ENCODE data around the gene YY1.

DNA sequence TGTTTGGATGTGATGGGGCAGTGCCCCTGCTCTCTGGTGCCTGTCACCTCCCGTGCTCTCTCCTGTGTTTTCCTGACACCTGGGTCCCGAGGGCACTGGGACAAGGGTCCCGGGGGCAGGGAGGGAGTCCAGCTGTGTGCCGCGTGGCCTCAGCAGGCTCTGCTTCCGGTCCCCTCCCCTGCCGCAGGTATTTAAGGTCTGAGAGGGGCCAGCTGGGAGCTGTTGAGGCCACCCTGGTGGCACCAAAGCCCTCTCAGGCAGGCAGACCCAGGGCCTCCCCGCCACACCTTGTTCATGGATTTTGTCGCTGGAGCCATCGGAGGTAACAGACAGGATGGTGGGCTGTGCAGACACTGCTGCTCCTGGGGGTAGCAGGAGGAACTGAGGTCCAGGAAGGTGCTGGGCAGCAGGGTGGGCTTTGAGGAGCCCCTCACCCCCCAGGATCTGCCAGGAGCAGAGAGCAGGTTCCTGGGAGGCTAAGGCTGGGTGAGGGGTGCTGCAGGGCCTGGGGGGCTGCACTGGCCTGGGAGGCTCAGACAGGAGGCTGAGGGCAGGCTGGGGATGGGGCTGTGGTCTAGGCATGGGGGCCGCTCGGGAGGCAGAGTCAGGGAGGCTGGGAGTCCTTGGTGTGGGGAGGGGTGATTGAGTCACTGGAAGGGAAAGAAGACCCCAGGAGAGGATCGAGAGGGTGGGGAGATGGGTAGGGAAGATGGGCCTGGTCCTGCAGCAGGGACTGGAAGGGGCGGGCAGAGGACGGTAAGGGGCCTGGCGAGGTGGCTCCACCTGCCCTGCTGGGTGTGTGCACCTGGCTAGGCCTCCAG is 84.4 kb downstream of the YY1 start, which contains the start of gene SLC25A47:
- TF ChIP-seq, protein P1, sequence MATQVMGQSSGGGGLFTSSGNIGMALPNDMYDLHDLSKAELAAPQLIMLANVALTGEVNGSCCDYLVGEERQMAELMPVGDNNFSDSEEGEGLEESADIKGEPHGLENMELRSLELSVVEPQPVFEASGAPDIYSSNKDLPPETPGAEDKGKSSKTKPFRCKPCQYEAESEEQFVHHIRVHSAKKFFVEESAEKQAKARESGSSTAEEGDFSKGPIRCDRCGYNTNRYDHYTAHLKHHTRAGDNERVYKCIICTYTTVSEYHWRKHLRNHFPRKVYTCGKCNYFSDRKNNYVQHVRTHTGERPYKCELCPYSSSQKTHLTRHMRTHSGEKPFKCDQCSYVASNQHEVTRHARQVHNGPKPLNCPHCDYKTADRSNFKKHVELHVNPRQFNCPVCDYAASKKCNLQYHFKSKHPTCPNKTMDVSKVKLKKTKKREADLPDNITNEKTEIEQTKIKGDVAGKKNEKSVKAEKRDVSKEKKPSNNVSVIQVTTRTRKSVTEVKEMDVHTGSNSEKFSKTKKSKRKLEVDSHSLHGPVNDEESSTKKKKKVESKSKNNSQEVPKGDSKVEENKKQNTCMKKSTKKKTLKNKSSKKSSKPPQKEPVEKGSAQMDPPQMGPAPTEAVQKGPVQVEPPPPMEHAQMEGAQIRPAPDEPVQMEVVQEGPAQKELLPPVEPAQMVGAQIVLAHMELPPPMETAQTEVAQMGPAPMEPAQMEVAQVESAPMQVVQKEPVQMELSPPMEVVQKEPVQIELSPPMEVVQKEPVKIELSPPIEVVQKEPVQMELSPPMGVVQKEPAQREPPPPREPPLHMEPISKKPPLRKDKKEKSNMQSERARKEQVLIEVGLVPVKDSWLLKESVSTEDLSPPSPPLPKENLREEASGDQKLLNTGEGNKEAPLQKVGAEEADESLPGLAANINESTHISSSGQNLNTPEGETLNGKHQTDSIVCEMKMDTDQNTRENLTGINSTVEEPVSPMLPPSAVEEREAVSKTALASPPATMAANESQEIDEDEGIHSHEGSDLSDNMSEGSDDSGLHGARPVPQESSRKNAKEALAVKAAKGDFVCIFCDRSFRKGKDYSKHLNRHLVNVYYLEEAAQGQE (IDR thresholded peaks at IDR 0.05; ENCODE audit: insufficient read depth in 1 of 2, low read depth in 2 of 2, low read length in 2 of 2), result no peak
- TF ChIP-seq POLR2AphosphoS5 (IDR thresholded peaks at IDR 0.05; ENCODE audit: low read depth, low read length) (no peak), SIN3A (IDR thresholded peaks at IDR 0.05; ENCODE audit: borderline replicate concordance, insufficient read depth, low read length) (no peak), TAF1 (IDR thresholded peaks at IDR 0.05; ENCODE audit: borderline replicate concordance, insufficient read depth, low read length) (no peak), FOXP2 (optimal IDR thresholded peaks at IDR 0.05; ENCODE audit: borderline replicate concordance, extremely low read depth, extremely low read length, insufficient read depth) (no peak)

Data from PFSK-1 (cell line).